Activated CD4-positive, alpha-beta memory T cell treated with anti-CD3 and anti-CD28 coated beads, Interleukin-2, amount 10 ng/mL, durations not matched to agents 7 days and 5 days (primary cell): Measurements from ENCODE around the gene HMCN2. TPM values are rescaled to one million over a fixed set of nuclear protein-coding genes. Genes with fewer than 3 reads are reported as not detected.

Experiments used
- CTCF ChIA-PET: fragments of 350-600 bp; sonication (Branson Sonifier 250); formaldehyde crosslinking; loops from one replicate; lab custom pipeline; 2021; ENCODE audit warnings: antibody characterized with exemption, inconsistent platforms; lab: Charles Lee
- POLR2A ChIA-PET: fragments of 350-600 bp; sonication (Branson Sonifier 250); formaldehyde crosslinking; loops from one replicate; lab custom pipeline; 2021; ENCODE audit warnings: antibody characterized with exemption; lab: Charles Lee
- DNase-seq: peaks from one replicate; pipeline ENCODE4 v3.0.0-alpha.2; 2020
- H3K27ac Mint-ChIP-seq: one replicate; pipeline ENCODE4 v1.8.0; 2021; ENCODE audit warnings: mild to moderate bottlenecking, mixed read lengths
- H3K27me3 Mint-ChIP-seq: one replicate; pipeline ENCODE4 v1.8.0; 2021; ENCODE audit warnings: mixed read lengths
- H3K36me3 Mint-ChIP-seq: one replicate; pipeline ENCODE4 v1.8.0; 2021; ENCODE audit warnings: low read depth, mixed read lengths
- H3K4me1 Mint-ChIP-seq: one replicate; pipeline ENCODE4 v1.8.0; 2021; ENCODE audit warnings: mixed read lengths
- H3K4me3 Mint-ChIP-seq: one replicate; pipeline ENCODE4 v1.8.0; 2021; ENCODE audit warnings: mild to moderate bottlenecking, mixed read lengths
- H3K9me3 Mint-ChIP-seq: one replicate; pipeline ENCODE4 v1.8.0; 2021; ENCODE audit warnings: mixed read lengths
- total RNA-seq, 2 experiments: library from RNA; stranded (reverse); gene quantifications; one replicate each; pipeline ENCODE4 v1.2.3, GENCODE V29; 2021

HMCN2 gene
- total RNA-seq, 2 experiments from 2014 or later = not detected

- POLR2A ChIA-PET = no interaction called here
- Mint-ChIP-seq H3K4me3 (no peak overlapping the region), H3K4me1 (no peaks in the 10 kb centered on the region), H3K27me3 (no peaks in the 10 kb centered on the region), H3K9me3 (no peaks in the 10 kb centered on the region), H3K36me3 (no peaks in the 10 kb centered on the region), H3K27ac (no peak overlapping the region)
- CTCF ChIA-PET = no interaction called here
- no peak for DNase-seq
Measured at GRCh38 chr9:130379649-130379970, 114.0 kb downstream of the HMCN2 start.

- ChIA-PET POLR2A (interaction anchor here (0.6 kb wide), 1 partner anchor 168 kb away, joined by 3 read pairs; no protein-coding TSS in a partner anchor), CTCF (no interaction called here)
- Mint-ChIP-seq H3K9me3 (no peaks in the 10 kb centered on the region), H3K27me3 (no peaks in the 10 kb centered on the region), H3K36me3 (no peaks in the 10 kb centered on the region), H3K27ac (no peak overlapping the region), H3K4me3 (no peak overlapping the region), H3K4me1 (no peaks in the 10 kb centered on the region)
- DNase-seq = no peak
Measured at GRCh38 chr9:130380920-130381469, 115.4 kb downstream of the HMCN2 start.

GRCh38 chr9:130381660-130382059 is 116.1 kb downstream of the HMCN2 start:
- no peak for DNase-seq
- H3K9me3 Mint-ChIP-seq = no peaks in the 10 kb centered on the region
- POLR2A ChIA-PET = no interaction called here
- no peak overlapping the region for H3K4me3 Mint-ChIP-seq
- H3K4me1 Mint-ChIP-seq = no peaks in the 10 kb centered on the region
- no peaks in the 10 kb centered on the region for H3K36me3 Mint-ChIP-seq
- no peak overlapping the region for H3K27ac Mint-ChIP-seq
- CTCF ChIA-PET = no interaction called here
- no peaks in the 10 kb centered on the region for H3K27me3 Mint-ChIP-seq

GRCh38 chr9:130382096-130382495 is 116.5 kb downstream of the HMCN2 start:
- no peak overlapping the region for H3K4me3 Mint-ChIP-seq
- no peaks in the 10 kb centered on the region for H3K4me1 Mint-ChIP-seq
- CTCF ChIA-PET = no interaction called here
- DNase-seq = no peak
- H3K36me3 Mint-ChIP-seq = no peaks in the 10 kb centered on the region
- POLR2A ChIA-PET = no interaction called here
- no peaks in the 10 kb centered on the region for H3K27me3 Mint-ChIP-seq
- no peaks in the 10 kb centered on the region for H3K9me3 Mint-ChIP-seq
- no peak overlapping the region for H3K27ac Mint-ChIP-seq

- H3K9me3 Mint-ChIP-seq = no peaks in the 10 kb centered on the region
- CTCF ChIA-PET = no interaction called here
- POLR2A ChIA-PET = no interaction called here
- no peak overlapping the region for H3K4me3 Mint-ChIP-seq
- H3K27ac Mint-ChIP-seq = no peak overlapping the region
- DNase-seq = no peak
- no peaks in the 10 kb centered on the region for H3K36me3 Mint-ChIP-seq
- H3K4me1 Mint-ChIP-seq = no peaks in the 10 kb centered on the region
- no peaks in the 10 kb centered on the region for H3K27me3 Mint-ChIP-seq
Measured at GRCh38 chr9:130382636-130383349, 117.2 kb downstream of the HMCN2 start.

GRCh38 chr9:130383350-130383715 is 117.8 kb downstream of the HMCN2 start:
- Mint-ChIP-seq H3K36me3 (no peaks in the 10 kb centered on the region), H3K27me3 (no peaks in the 10 kb centered on the region), H3K9me3 (no peaks in the 10 kb centered on the region), H3K4me3 (no peak overlapping the region), H3K4me1 (no peaks in the 10 kb centered on the region), H3K27ac (no peak overlapping the region)
- ChIA-PET POLR2A (no interaction called here), CTCF (no interaction called here)
- DNase-seq = no peak

- Mint-ChIP-seq H3K36me3 (no peaks in the 10 kb centered on the region), H3K4me1 (no peaks in the 10 kb centered on the region), H3K9me3 (no peaks in the 10 kb centered on the region), H3K27me3 (no peaks in the 10 kb centered on the region), H3K27ac (no peak overlapping the region), H3K4me3 (no peak overlapping the region)
- DNase-seq = no peak
- ChIA-PET CTCF (no interaction called here), POLR2A (no interaction called here)
Measured at GRCh38 chr9:130383979-130384676, 118.6 kb downstream of the HMCN2 start.

GRCh38 chr9:130385257-130385656 is 119.7 kb downstream of the HMCN2 start:
- Mint-ChIP-seq H3K4me1 (no peaks in the 10 kb centered on the region), H3K36me3 (no peaks in the 10 kb centered on the region), H3K27me3 (no peaks in the 10 kb centered on the region), H3K4me3 (no peak overlapping the region), H3K9me3 (no peaks in the 10 kb centered on the region), H3K27ac (no peak overlapping the region)
- POLR2A ChIA-PET = no interaction called here
- DNase-seq = no peak
- CTCF ChIA-PET = no interaction called here

GRCh38 chr9:130387398-130387797 is 121.8 kb downstream of the HMCN2 start:
- Mint-ChIP-seq H3K9me3 (no peaks in the 10 kb centered on the region), H3K4me1 (no peaks in the 10 kb centered on the region), H3K4me3 (no peak overlapping the region), H3K36me3 (no peaks in the 10 kb centered on the region), H3K27ac (no peak overlapping the region), H3K27me3 (no peaks in the 10 kb centered on the region)
- ChIA-PET POLR2A (interaction anchor here (0.8 kb wide), 1 partner anchor 303 kb away, joined by 3 read pairs; no protein-coding TSS in a partner anchor), CTCF (no interaction called here)
- no peak for DNase-seq

GRCh38 chr9:130387905-130388304 is 122.3 kb downstream of the HMCN2 start:
- H3K36me3 Mint-ChIP-seq = no peaks in the 10 kb centered on the region
- no peak overlapping the region for H3K4me3 Mint-ChIP-seq
- no peaks in the 10 kb centered on the region for H3K4me1 Mint-ChIP-seq
- ChIA-PET CTCF (no interaction called here), POLR2A (no interaction called here)
- H3K27ac Mint-ChIP-seq = no peak overlapping the region
- H3K27me3 Mint-ChIP-seq = no peaks in the 10 kb centered on the region
- no peak for DNase-seq
- H3K9me3 Mint-ChIP-seq = no peaks in the 10 kb centered on the region

- H3K27ac Mint-ChIP-seq = no peak overlapping the region
- H3K4me3 Mint-ChIP-seq = no peak overlapping the region
- no peaks in the 10 kb centered on the region for H3K36me3 Mint-ChIP-seq
- ChIA-PET CTCF (no interaction called here), POLR2A (no interaction called here)
- no peaks in the 10 kb centered on the region for H3K9me3 Mint-ChIP-seq
- no peaks in the 10 kb centered on the region for H3K27me3 Mint-ChIP-seq
- no peak for DNase-seq
- no peaks in the 10 kb centered on the region for H3K4me1 Mint-ChIP-seq
Measured at GRCh38 chr9:130390390-130390789, 124.8 kb downstream of the HMCN2 start.

- POLR2A ChIA-PET = no interaction called here
Measured at GRCh38 chr9:130390986-130391385, 125.4 kb downstream of the HMCN2 start.

GRCh38 chr9:130391866-130392265 is 126.3 kb downstream of the HMCN2 start:
- Mint-ChIP-seq H3K4me3 (no peak overlapping the region), H3K27ac (no peak overlapping the region), H3K36me3 (no peaks in the 10 kb centered on the region), H3K4me1 (no peaks in the 10 kb centered on the region), H3K9me3 (no peaks in the 10 kb centered on the region), H3K27me3 (no peaks in the 10 kb centered on the region)
- ChIA-PET CTCF (no interaction called here), POLR2A (no interaction called here)
- no peak for DNase-seq

More at GRCh38 chr9:130390986-130391385, 125.4 kb downstream of the HMCN2 start:
- no peak for DNase-seq
- H3K4me1 Mint-ChIP-seq = no peaks in the 10 kb centered on the region
- no peak overlapping the region for H3K4me3 Mint-ChIP-seq
- CTCF ChIA-PET = no interaction called here
- H3K27me3 Mint-ChIP-seq = no peaks in the 10 kb centered on the region
- H3K27ac Mint-ChIP-seq = no peak overlapping the region
- no peaks in the 10 kb centered on the region for H3K36me3 Mint-ChIP-seq
- H3K9me3 Mint-ChIP-seq = no peaks in the 10 kb centered on the region

- H3K9me3 Mint-ChIP-seq = no peaks in the 10 kb centered on the region
- POLR2A ChIA-PET = no interaction called here
- CTCF ChIA-PET = no interaction called here
- H3K36me3 Mint-ChIP-seq = no peaks in the 10 kb centered on the region
- no peak for DNase-seq
- H3K4me1 Mint-ChIP-seq = no peaks in the 10 kb centered on the region
- H3K27me3 Mint-ChIP-seq = no peaks in the 10 kb centered on the region
- H3K4me3 Mint-ChIP-seq = no peak overlapping the region
- no peak overlapping the region for H3K27ac Mint-ChIP-seq
Measured at GRCh38 chr9:130393681-130394071, 128.1 kb downstream of the HMCN2 start.
